HepG2 (cell line): Measurements from ENCODE around the gene HYOU1. TPM values are rescaled to one million over a fixed set of nuclear protein-coding genes. Genes with fewer than 3 reads are reported as not detected.
A peak's percentile ranks its signal among the peaks of the same experiment; 100 is the strongest.

Experiments
- ATF5 ChIP-seq: sonication (generic); formaldehyde crosslinking; IDR thresholded peaks from 2 replicates; pipeline ENCODE4 v1.4.0; 2020; ENCODE audit warnings: mild to moderate bottlenecking, low read depth, missing genetic modification reagents
- CENPT ChIP-seq: sonication (generic); formaldehyde crosslinking; IDR thresholded peaks from 2 replicates; pipeline ENCODE4 v1.8.0; 2022; ENCODE audit warnings: low read depth, mild to moderate bottlenecking, moderate library complexity, missing genetic modification reagents
- CHD2 ChIP-seq: IDR thresholded peaks from 2 replicates; pipeline ENCODE4 v1.6.1; 2011; ENCODE audit warnings: low read depth, low read length, improper control_type of control experiment
- EP300 ChIP-seq, 3 experiments: sonication (generic) in 1 of 3; formaldehyde crosslinking in 1 of 3; IDR thresholded peaks; 2 replicates each; pipeline versions ENCODE4 v1.5.1 to v1.6.1; 2011 to 2020; ENCODE audit warnings: low read depth in 2 of 3, low read length in 2 of 3, borderline replicate concordance in 1 of 3, improper control_type of control experiment in 1 of 3, mild to moderate bottlenecking in 1 of 3, missing genetic modification reagents in 1 of 3, moderate library complexity in 1 of 3
- ETV6 ChIP-seq: sonication (generic); formaldehyde crosslinking; conservative IDR thresholded peaks from 2 replicates; pipeline ENCODE4 v1.4.0; 2020; ENCODE audit warnings: missing genetic modification reagents
- FIP1L1 ChIP-seq: fragments of 200-400 bp; formaldehyde crosslinking; IDR thresholded peaks from 2 replicates; pipeline ENCODE4 v1.6.1; 2018; ENCODE audit warnings: low read depth, mild to moderate bottlenecking, low read length, moderate library complexity, borderline replicate concordance; ENCODE audit not compliant: insufficient read depth
- JARID2 ChIP-seq: sonication (generic); formaldehyde crosslinking; IDR thresholded peaks from 2 replicates; pipeline ENCODE4 v1.8.1; 2023; ENCODE audit warnings: missing genetic modification reagents, inconsistent platforms; ENCODE audit not compliant: insufficient replicate concordance
- LCORL ChIP-seq, 2 experiments: fragments of 450-650 bp in 1 of 2; sonication (generic) in 1 of 2; formaldehyde crosslinking in 1 of 2; IDR thresholded peaks; 2 replicates each; pipeline versions ENCODE4 v1.5.0 to v1.6.1; 2017 to 2020; ENCODE audit warnings: antibody characterized with exemption in 1 of 2, missing genetic modification reagents in 1 of 2
- MED8 ChIP-seq: sonication (generic); formaldehyde crosslinking; IDR thresholded peaks from 2 replicates; pipeline ENCODE4 v1.8.1; 2023; ENCODE audit warnings: mild to moderate bottlenecking, missing genetic modification reagents; ENCODE audit not compliant: insufficient replicate concordance
- PBX3 ChIP-seq: sonication (generic); formaldehyde crosslinking; IDR thresholded peaks from 2 replicates; pipeline ENCODE4 v1.8.1; 2023; ENCODE audit warnings: missing genetic modification reagents, inconsistent platforms, borderline replicate concordance
- RAD21 ChIP-seq: fragments of 450-650 bp; formaldehyde crosslinking; IDR thresholded peaks from 2 replicates; pipeline ENCODE4 v1.5.0; 2020; ENCODE audit warnings: mild to moderate bottlenecking
- TBP ChIP-seq: sonication (generic); formaldehyde crosslinking; IDR thresholded peaks from 2 replicates; pipeline ENCODE4 v1.5.0; 2020; ENCODE audit warnings: missing genetic modification reagents
- TCF7 ChIP-seq: sonication (generic); IDR thresholded peaks from 2 replicates; pipeline ENCODE4 v1.6.1; 2016; ENCODE audit warnings: antibody characterized with exemption, low read depth
- TP53 ChIP-seq: sonication (generic); formaldehyde crosslinking; conservative IDR thresholded peaks from 2 replicates; pipeline ENCODE4 v1.4.0; 2020; ENCODE audit warnings: missing genetic modification reagents
- ZFP90 ChIP-seq: sonication (generic); formaldehyde crosslinking; IDR thresholded peaks from 2 replicates; pipeline ENCODE4 v1.8.0; 2022; ENCODE audit warnings: missing genetic modification reagents, mild to moderate bottlenecking, inconsistent platforms, borderline replicate concordance
- ZFX ChIP-seq: sonication (generic); formaldehyde crosslinking; IDR thresholded peaks from 2 replicates; pipeline ENCODE4 v1.4.0; 2020; ENCODE audit warnings: mild to moderate bottlenecking, low read depth, missing genetic modification reagents, moderate library complexity
- ZNF235 ChIP-seq: sonication (generic); formaldehyde crosslinking; IDR thresholded peaks from 2 replicates; pipeline ENCODE4 v1.8.1; 2023; ENCODE audit warnings: mild to moderate bottlenecking, missing genetic modification reagents, borderline replicate concordance
- ZNF260 ChIP-seq: sonication (generic); formaldehyde crosslinking; IDR thresholded peaks from 2 replicates; pipeline ENCODE4 v1.4.0; 2020; ENCODE audit warnings: missing genetic modification reagents, low read depth, mild to moderate bottlenecking, borderline replicate concordance
- ZNF33A ChIP-seq: sonication (generic); formaldehyde crosslinking; IDR thresholded peaks from 2 replicates; pipeline ENCODE4 v1.5.1; 2020; ENCODE audit warnings: missing genetic modification reagents, mild to moderate bottlenecking, moderate library complexity, borderline replicate concordance
- ZNF580 ChIP-seq: IDR thresholded peaks from 2 replicates; pipeline ENCODE4 v1.6.1; 2016; ENCODE audit warnings: low read depth, borderline replicate concordance
- polyA plus RNA-seq, 8 experiments: library from polyadenylated mRNA; depleted of rRNA in 3 of 8; stranded (reverse) in 7 of 8; unstranded in 1 of 8; fragments of >200 nt; fragmentation: Illumina TruSeq in 4 of 8; extraction: Trizol in 4 of 8; gene quantifications; 2 replicates each; pipeline versions ENCODE4 v1.2.1 to v1.2.3, GENCODE V29; 2011 to 2016; ENCODE audit warnings: low read depth in 4 of 8, missing spikeins in 1 of 8, mixed read lengths in 1 of 8; ENCODE audit not compliant: insufficient read depth in 1 of 8
- total RNA-seq, 5 experiments: library from RNA; depleted of rRNA; stranded (reverse); fragments of >200 nt; fragmentation: Illumina TruSeq; extraction: Trizol; gene quantifications; 2 replicates each; pipeline ENCODE4 v1.2.3, GENCODE V29; 2016; ENCODE audit warnings: low read depth in 1 of 5

The HYOU1 gene
- total and polyA plus RNA-seq, 2 of the 13 experiments (the other 11 are each of a cell fraction or from before 2014, with no cell fraction given): 127 to 155 TPM

GRCh38 chr11:119095066-119095880 lies 38.3 kb upstream of the HYOU1 start (continued):
- TF ChIP-seq PBX3 (peak; percentile 58; the same call in 1 of the 2 replicates), ZNF260 (no peak), ZNF33A (CRISPR knock-in tag) (peak; percentile 61; the same call in 1 of the 2 replicates), ZFX (CRISPR knock-in tag) (peak; percentile 91), TCF7 (no peak), TP53 (peak; percentile 49; the same call in 1 of the 2 replicates), ZNF580 (CRISPR knock-in tag) (no peak), CHD2 (no peak; the same call in 1 of the 2 replicates), FIP1L1 (no peak), ETV6 (no peak; the same call in 1 of the 2 replicates), LCORL (IDR thresholded peaks at IDR 0.05) (no peak), LCORL (CRISPR knock-in tag; IDR thresholded peaks at IDR 0.05) (peak; percentile 40), MED8 (CRISPR knock-in tag) (peak; percentile 65), ZFP90 (peak; percentile 28; the same call in 1 of the 2 replicates), ATF5 (CRISPR knock-in tag) (peak; percentile 60; the same call in 1 of the 2 replicates), EP300 (IDR thresholded peaks at IDR 0.05; ENCODE audit: low read depth in 2 of 2, low read length in 2 of 2) (peak in 1 of 2 experiments; percentile 47; a peak in 2 of 4 replicates), EP300 (CRISPR knock-in tag; IDR thresholded peaks at IDR 0.05; ENCODE audit: borderline replicate concordance) (0 out of 2 replicates have a peak, but pooled peaks have one; percentile 10), JARID2 (CRISPR knock-in tag) (no peak), ZNF235 (CRISPR knock-in tag) (no peak), TBP (CRISPR knock-in tag) (0 out of 2 replicates have a peak, but pooled peaks have one; percentile 40), RAD21 (peak; percentile 57; the same call in 1 of the 2 replicates), CENPT (CRISPR knock-in tag) (peak; percentile 81; the same call in 1 of the 2 replicates)
